ENCODE data around the gene H3-3A.

The H3-3A gene

DNA sequence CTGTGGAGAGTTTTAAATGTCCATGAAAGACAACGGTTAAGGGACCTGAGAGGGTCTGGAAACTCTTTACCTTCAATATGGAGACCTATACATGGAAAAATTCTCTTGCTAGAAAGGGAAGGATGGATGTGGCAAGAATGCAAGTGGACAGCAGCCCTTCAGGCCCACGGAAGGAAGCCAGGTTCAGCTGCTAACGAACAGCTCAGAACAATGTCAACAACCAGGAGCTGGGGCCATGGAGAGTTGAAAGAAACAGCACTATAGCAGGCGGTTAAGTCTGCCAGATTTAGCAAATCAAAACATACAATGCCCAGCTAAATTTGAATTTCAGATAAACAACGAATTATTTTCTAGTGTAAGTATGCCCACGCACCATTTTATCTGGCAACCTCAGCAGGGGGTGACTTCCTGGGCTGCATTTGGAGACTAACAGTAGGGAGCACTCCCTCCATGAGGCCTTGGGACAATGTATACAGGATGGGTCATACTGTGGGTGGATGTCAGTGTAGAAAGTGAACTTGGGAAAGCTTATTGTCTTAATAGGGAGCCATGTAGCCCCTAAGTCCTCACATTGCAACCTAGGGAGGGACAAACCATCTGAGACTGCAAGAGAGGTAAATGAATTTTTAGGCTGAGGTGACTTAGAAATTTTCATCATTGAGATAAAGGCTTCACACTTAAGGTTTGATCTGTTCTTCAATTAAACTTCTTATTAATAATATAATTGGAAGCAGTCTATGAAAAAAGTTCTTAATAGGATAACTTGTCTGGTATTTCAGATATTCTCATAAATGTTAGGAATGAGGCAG, 7.8 kb upstream of the H3-3A start:
- no peak for DNase-seq

DNA sequence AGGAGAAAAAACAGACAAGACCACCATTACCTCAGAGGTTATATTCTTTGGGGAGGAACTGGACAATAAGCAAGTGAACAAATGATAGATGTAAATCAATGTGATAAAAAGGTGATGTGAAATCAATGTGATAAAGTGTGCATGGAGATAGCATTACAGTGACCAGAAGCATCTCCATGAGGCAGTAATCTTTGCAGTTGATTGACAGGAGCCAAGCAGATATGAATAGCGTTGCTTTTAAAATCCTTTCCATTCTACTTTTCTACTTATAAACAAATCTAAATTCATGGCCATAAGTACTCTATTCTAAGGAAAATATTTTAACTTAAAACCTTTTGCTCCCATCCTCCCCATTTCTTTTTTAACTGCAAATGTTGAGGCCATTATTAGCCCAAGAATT, 2.8 kb upstream of the H3-3A start:
- DNase-seq, result no peak

DNA sequence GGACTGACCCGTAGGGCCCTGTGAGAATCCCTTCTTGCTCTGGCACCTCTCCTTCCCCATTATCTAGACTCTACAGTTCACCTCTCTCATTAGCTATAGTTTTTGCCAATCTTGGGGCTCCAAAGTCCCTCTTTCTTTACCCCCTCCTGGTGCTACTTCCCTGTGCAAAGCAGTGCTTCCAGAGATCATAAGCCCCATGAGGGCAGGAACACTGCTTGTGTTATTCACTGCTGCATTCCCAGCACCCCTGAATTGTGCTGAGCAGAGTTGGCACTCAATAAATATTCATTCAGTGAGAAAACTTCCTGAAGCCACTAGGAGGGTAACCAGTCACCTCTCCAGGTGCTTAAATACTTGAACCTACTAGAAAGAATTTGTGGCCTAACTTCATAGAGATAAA, 2.1 kb upstream of the H3-3A start:
- DNase-seq, result no peak

DNA sequence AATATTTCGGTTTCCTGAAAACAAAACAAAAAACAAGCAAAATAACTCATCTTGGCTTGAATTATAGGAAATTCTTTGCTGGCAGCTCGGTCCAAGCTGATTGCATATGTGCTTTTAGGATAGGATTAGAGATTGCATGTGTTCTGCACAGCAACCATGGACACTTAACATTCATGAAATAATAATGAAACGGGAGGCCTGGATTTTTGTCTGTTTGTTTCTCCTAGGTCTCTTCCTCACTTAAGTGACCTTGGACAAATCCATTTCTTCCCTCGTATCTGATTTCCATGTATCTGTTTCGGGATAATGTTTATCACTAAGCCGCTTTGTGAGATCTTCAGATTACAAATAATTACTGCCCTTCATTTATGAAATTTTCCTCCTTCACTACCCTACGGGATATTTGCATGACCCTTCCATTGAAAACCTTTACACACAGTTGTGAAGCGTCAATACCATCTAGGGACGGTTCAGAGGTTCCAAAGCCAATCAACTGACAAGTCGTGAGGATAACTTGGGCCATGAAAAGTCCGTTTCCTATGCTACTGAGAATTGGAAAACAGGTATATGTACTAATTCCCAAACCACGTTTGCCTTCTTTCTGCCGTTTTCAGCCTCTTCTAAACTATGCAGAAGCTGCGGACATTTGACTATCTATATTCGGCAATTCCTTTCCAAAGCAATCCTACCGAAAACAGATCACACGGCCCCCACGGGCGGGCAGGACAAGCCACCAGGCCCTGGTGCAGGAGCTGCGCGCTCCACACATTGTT, 1.3 kb upstream of the H3-3A start:
- DNase-seq, result peak; percentile 67

DNA sequence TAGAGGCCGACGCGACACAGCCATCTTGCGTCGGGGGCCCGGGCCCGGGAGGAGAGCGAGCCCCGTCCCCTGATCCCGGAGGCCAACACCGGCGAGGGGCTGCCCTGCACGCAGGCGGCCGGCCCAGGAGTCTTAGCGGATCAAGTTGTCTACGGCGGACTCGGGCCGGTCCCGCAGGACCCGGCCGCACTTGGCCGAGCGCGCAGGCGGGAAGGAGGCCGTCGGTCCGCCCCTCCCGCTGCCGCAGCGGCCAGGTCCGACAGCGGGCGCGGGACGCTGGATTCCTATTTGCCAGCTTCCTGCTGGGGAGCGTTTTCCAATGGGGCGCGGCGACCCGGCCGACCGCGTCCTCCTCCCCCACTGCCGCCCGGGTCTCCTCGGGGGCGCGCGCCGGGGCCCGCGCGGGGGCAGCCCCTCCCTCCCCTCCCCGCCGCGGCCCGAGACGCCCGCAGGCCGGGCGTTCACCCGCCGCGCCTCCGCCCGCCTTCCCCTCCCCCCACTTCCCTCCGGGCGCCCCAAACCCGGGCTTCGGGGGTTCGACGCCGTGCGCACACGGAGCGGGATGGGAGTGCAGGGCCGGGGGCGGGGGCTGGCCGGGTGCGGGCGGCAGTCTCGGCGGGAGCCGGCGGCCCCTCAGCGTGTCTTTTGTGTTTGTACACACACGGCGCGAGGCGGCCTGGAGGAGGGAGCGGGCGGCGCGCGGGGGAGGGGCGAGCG, 517 bp upstream of the H3-3A start:
- peak; percentile 93 for DNase-seq

DNA sequence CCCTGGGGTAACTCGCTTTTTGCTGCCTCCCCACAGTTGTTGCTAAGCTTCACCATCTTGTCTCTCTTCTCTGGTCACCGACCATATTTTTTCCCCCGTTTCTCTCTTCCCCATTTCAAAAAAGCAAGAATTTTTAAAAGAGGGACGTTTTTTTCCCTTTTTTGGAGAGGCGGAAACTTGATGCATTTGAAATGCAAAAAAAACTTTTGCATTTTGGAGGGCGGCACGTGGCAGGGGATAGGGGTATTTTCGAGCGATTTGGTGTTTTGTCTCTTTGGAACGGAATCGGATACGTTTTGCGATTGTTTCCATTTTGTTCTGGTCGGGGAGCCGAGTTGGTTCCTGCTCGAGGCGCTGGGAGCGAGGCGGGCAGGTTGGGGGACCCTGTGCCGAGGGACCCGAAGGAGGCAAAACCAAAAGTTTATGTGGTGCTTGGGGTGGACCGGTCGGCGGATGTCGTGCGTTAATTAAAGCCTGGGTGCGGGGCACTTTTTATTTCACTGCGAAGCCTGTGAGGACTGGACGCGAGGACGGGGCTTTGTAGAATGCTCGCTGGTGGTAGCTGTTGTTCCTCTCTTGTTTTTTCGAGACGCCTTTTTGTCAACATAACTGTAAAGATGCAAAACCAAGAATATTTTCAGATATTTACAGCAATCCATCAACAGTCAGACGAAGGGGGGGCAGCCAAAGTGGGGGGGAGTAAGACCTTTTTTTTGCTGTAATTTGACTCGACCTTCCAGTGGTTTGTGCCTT, 884 bp downstream of the H3-3A start:
- DNase-seq, result peak; percentile 85

DNA sequence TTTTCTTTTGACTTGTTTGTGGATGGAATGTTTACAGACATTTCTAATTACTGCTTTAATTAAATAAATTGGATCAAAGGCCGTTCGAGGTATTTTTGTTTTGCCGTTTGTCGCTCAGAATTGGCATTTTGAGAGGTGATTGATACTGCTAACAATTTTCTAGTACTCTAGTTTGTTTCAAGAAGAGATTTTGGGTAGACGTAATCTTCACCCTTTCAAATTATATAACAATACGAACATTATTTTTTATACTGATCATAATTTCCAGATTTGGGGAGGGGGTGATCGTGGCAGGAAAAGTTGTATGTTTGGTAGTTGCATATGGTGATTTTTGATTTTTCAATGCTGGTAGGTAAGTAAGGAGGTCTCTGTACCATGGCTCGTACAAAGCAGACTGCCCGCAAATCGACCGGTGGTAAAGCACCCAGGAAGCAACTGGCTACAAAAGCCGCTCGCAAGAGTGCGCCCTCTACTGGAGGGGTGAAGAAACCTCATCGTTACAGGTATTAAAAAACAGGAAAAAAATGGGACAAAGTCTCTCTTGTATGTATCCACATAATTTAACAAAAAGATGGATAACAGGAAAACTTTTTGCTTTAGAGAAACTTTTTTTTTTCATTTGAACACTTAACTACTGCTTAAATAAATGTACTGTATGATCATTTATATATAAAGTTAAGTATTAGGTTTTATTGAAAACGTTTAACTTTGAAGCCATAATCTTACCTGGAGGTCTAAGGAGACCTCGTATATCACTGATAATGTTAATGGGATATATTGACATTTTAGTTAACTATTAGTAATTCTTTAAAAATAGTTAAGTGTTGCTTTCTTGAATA, 1.7 kb downstream of the H3-3A start:
- peak; percentile 65 for DNase-seq

DNA sequence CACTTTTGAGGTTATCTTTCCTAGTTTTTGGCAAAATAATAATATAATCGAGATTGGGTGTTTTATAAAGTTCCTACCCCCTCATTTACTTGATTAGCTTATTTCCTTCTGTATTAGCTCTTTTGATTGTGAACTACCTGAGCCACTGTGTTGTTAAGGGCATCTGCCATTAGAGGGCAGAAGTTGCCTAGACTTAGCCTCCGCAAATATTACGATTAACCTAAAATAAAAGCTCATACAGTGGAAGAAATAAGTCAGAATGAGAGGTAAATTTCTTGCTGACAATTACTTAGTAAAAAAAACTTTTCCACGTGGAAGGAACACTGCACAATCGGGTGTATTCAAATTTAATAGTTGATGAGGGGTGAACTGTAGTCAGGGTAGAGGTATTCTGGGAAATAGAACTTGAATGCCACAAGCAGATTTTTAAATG, 2.3 kb downstream of the H3-3A start:
- peak; percentile 75 for DNase-seq

DNA sequence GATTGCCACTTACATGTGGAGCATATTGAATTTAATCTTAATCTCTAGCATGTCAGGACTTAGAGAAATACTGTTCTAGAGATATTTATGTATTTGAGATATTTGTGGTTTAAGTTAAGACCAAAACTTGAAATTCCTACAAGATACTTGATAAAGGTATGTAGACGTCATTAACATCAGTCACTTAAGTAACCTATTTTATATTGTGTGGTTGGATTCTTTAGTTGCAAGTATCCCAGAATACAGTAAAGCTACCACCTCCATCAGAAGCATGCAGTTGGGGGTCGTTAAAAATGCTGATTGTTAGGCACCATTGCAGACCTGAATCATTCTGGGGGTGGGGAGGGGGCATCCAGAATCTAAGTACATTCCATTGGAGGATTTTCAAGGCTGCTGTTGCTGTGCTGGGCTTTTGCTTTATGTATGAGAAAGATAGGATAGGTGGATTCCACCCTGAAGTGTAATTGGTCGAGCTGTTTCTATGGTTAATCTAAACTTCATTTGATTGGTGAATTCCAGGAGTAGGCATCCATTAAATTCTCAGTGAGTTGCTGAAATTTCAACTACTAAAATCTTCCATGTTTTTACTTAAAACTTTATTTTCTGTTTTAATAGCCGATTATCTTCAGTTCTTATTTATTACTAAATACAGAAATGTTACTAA, 4.0 kb downstream of the H3-3A start:
- DNase-seq, result no peak

DNA sequence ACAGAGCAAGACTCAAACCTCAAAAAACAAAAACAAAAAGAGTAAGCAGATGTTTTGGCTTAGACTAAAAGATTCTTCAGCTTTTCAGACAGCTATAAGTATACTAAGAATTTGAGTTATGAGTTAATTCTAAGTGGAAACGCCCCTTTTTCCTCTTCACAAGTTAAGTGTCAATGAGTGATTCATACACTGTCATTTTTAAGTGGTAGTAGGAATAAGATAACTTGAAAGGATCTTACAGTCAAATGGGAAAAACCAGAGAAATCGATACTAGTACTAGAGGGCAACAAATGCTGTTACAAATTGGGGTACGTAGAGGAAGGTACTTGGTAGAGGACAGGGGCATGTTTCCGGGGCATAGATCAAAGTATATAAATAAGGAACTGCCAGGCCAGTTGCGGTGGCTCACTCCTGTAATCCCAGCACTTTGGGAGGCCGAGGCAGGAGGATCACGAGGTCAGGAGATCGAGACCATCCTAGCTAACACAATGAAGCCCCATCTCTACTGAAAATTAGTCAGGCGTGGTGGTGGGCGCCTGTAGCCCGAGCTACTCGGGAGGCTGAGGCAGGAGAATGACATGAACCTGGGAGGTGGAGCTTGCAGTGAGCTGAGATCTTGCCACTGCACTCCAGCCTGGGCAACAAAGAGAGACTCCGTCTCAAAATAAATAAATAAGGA, 7.4 kb downstream of the H3-3A start:
- DNase-seq, result no peak

DNA sequence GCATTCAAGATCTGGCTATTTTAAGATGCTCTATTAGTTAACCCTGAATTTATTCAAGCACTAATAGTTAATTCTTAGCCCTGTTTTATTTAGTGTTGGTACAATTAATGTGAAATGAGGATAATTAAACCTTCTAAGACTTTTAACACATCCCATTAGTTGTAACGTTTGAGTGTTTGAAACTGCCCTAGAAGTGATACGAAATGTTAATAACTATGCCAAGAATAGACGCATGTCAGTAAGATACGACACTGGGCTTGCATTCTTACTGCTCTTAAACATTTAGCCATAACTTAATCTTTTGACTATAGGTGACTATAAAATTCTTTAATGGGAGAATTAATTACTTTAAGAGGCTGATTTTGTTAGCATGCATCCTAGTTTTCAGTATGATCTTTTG, 9.8 kb downstream of the H3-3A start:
- DNase-seq, result no peak

DNA sequence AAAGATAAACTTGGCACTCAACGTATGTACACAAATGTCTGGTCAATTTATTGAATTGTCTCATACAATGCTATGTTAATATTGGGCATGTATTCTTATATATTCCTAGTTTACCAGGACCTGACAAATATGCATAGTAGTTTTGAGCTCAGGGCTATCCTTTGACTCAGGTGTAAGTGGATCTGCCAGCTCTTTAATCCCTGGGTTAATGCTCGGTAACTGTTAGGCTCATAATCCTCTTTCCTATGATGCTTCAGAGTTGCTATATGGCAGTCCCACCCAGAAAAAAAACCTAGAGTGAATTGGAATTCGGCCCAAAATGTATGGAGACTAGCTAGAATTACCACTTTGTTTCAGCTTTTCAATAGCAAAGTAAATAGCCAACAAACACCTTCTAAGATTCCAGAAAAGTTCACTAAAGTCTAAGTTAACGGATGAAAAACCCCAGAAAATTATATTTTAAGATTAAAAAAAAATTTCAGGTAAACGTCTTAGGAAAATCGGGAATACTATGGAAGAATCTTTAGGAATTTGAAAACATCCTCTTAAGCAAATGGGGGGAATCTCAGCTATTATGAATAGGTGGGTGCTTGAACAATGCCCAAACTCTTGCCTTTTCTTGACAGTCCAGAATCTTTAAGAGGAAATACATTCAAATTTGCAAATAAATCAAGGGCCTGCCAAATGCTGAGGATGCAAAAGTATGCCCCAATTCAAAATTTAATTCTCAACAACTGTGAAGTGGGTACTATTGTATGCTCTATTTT, 10.9 kb downstream of the H3-3A start:
- DNase-seq, result no peak

DNA sequence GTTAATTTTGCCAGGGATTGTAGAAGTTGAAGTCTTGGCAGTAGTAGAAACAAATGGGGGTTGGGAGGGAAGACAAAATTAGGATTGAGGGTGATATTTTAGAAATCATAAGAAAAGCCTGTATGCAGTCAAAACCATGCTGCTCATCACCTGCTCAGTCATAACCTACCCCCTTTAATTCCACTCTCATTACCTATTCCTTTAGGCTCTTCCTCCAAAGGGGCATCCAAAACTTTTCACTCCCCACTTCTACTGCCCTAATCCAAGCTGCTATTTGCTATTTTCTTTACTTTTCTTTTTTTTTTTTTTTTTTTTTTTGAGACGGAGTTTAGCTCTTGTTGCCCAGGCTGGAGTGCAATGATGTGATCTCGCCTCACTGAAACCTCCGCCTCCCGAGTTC, 11.5 kb downstream of the H3-3A start:
- DNase-seq, result no peak

DNA sequence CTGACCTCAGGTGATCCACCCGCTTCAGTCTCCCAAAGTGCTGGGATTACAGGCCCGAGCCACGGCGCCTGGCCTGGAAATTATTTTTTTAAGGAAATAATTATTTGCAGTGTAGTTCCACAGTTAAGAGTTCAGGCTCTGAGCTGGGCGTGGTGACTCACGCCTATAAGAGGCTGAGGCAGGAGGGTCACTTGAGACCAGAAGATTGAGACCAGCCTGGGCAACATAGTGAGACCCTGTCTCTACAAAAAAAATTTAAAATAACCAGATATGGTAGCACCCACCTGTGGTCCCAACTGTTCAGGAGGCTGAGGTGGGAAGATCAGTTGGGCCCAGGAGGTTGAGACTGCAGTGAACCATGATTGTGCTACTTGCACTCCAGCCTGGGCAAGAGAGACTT, 13.9 kb downstream of the H3-3A start:
- peak; percentile 19 for DNase-seq

DNA sequence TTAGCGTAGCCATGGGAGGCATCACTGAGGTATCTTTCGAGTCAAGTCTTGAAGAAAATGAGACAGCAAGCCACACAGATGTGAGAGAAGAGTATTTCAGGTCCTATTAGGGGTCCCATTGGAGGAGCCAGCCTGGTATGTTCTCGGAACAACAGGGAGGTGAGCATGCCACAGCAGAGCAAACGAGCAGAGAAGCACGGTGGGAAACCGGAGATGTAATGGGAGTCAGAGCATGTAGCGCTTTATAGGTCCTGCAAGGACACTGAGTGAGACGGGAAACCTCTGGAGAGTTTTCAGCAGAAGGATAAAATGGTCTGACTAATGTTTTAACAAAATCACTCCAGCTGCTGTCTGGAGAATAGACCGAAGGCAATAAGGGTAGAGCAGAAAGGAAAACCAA, 15.9 kb downstream of the H3-3A start:
- no peak for DNase-seq

DNA sequence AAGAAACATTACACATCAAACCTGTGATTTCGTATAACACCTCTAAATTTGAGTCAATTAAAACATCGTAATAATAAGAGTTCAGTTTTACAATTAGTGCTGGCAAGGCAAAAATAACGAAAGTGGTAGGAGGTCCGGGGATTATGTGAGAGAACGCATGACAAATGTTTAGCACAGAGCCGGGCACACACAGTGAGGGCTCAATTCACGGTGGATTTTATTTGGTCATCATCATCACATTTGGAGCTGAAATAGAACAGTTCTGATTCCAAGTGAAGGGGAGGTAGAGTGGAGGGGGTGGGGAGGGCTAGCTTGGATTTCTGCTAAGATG, 20.0 kb downstream of the H3-3A start:
- DNase-seq, result no peak

DNA sequence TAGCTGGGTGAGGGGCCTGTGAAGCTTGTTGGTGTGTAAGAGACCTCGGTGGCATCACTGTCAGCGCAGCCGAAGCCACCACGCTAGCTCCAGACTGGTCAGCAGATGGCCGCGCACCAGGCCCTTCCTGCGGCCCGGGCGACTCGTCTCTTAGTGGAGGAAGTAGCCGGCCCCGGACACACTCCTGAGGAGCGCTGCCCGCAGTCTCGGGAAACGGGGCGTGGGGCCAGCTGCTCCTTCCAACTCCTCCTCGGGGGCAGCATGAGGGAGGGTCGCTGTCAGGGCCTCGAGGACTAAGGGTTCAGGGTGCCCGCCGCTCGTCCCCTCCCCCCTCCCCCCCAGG, 20.4 kb downstream of the H3-3A start:
- peak; percentile 81 for DNase-seq

DNA sequence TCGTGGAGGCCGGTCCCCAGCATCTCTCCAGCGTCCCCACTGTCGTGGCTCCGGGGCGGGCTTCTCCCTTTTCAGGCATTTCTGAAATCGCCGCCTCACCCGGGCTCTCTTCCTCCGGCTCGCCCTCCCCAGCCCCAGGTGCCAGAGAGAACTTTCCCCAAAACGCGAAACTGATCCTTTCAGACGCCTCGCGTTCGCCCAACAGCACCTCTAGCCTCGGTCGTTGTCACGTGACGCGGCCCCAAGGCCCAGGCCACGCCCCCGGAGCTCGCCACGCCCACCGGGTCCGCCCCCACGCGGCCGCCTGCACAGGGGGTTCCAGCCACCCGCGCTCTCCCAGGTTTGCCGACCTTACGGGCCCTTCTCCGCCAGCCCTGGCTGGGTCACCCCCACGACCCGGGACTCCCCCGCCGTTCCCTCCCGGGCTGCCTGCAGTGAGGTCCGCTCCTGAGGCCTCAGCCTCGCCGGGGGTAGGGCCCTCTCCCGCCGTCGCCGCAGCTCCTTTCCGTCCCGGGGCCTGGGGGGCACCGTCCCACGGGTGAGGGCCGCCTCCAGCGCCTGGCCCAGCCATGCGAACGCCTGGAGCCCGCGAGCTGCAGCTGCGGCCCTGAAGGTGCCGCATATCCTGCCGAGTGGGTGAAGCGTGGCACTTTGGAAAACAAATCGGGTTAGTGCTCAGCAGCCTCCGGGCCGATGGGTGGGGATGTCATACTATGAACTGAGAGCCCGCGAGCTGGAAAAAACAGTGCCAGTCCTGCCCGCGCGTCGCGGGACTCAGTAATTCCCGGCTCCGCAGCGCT, 21.0 kb downstream of the H3-3A start:
- DNase-seq, result peak; percentile 89

DNA sequence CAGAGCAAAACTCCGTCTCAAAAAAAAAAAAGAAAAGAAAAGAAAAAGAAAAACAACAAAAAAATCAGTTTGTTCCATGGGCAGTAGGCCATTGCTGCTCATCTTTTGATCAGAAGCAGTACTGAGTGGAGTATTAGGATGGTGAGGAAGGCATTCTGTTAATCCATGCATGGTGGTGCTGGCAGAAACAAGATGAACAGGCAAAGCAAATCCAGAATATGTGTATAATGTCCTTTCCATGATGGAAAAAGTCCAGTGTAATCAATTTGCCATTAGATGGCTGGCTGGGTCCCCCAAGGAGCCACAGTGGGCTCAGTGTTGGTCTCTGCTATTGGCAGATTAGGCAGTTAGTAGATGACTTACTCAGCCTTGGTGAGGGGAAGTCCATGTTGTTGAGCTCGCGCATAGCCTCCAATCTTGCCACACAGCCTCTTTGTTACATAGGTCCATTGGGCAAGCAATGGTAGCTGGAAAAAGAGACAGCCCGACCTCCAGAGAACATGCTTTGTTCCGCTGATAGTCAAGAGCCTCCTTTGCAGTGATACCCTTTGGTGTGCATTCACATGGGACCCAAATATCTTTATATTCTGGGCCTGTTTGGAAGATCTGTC, 23.3 kb downstream of the H3-3A start:
- DNase-seq, result no peak
